ENCODE data around the gene IQCM.

Gene IQCM

GRCh38 chr4:149768477-149768876 lies 47.2 kb downstream of the IQCM start:
- no peak for DNase-seq

GRCh38 chr4:149766135-149766534 lies 49.5 kb downstream of the IQCM start:
- no peak for DNase-seq

DNA sequence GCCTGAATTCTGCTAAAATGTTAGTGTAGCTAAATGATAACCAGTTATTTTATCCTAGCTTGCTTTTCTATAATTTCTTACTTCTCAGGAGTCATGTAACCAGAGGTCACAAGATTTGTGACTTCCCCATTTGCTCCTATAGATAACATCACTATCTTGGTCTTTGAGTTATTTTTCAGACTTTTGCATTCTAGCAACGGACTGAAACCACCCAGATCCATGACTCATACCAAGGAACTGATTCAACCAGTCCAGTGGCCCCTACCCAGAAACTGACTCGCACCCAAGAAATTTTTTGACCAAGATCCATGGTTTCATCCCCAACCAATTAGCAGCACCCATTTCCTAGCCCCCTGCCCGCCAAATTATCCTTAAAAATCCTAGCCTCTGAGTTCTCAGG lies 50.0 kb downstream of the IQCM start:
- no peak for DNase-seq

DNA sequence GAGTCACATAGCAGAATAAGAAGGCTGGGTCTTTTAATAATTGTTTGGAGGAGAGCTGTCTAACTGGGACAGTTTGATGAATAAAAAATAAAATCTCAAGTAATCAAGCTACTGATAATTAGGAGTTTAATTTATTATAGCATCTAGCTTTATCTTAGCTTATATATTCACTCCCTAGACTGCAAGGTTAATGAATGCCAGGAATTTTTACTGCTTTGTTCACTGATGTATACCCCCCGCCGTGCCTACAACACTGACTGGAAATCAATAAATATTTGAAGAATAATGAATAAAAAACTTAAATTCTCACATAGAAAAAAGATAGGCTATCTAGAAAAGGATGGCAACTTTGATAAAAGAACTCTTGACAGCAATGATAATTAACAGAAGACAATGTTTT lies 59.7 kb downstream of the IQCM start:
- no peak for DNase-seq

- DNase-seq: no peak
Observed at GRCh38 chr4:149754526-149754925, 61.1 kb downstream of the IQCM start.

DNA sequence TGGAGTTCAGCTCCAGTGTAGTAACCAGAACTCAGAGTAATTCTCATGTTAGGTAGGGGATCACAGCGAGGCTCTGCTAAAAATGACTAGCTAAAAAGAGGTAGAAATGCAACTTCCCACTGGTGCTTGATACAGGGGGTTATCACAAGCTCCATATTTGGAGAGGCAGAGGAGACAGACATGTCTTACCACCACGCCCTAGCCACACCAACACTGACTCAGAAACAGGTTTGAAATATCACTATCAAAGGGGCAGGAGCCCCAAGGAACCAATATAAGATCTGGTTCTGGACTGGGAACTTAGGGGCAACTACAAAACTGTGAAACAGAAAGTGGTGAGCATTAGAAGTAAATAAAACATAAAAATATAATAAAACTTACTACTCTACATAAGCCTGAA lies 62.9 kb downstream of the IQCM start:
- no peak for DNase-seq

GRCh38 chr4:149751174-149751573 lies 64.5 kb downstream of the IQCM start:
- DNase-seq: no peak

DNA sequence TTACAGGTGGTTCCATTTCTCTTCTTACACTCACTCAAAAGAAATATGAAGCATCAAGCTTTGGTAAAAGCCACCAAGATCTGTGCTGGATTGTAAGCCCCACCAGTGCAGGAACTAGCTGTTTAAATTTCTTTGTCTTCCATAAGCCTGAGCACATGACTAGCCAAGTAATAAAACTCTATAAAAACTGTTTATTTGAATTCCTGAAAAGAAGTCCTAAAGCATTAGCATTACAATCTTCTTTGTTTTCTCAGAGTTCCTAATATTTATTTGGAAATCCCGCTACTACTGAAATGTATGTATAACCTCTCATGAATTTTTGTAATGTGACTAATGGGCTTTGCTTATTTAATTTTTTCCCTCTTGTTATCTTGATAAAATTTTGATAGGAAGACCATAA lies 65.9 kb downstream of the IQCM start:
- DNase-seq: no peak

GRCh38 chr4:149747646-149748045 lies 68.0 kb downstream of the IQCM start:
- DNase-seq: no peak

DNA sequence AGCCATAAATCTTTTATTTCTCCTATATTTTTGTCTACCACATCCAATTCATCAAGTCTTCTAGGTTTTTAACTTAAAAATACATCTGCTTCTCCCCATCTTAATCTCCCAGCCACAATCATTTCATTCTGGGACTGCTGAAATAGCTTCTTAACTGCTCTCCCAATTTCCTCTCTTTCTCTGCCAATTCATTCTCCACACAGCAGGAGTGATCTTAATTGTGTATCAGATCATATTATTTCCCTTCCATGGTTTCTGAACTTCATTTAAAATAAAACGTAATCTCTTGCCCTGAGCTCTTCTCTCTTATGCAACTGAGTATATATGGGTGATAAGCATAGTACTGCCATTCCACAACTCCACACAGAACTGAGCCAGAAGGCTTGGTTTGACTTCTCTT lies 69.4 kb downstream of the IQCM start:
- DNase-seq: no peak

GRCh38 chr4:149741186-149741831 lies 74.3 kb downstream of the IQCM start:
- no peak for DNase-seq

DNA sequence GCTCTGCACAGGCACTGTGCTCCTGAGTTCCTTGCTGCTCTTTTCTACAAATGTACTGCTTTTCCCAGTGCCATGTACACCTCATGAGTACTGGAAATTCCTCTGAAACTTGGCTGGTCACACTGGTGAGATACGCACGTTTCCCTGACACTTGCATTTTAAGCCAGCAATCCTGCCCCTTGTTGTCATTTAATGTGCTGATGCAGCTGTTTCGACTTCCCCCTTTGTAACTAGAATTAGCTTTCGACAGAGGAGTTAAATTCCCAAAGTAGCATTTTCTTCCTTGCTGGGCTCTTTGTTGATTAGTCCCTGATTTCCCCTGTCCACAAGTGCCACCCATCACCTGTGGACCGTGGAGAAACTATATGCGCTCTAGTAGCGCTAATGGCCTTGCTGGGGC lies 77.5 kb downstream of the IQCM start:
- no peak for DNase-seq

GRCh38 chr4:149735796-149736195 lies 79.8 kb downstream of the IQCM start:
- DNase-seq: no peak

- DNase-seq: no peak
Observed at GRCh38 chr4:149728444-149728843, 87.2 kb downstream of the IQCM start.

DNA sequence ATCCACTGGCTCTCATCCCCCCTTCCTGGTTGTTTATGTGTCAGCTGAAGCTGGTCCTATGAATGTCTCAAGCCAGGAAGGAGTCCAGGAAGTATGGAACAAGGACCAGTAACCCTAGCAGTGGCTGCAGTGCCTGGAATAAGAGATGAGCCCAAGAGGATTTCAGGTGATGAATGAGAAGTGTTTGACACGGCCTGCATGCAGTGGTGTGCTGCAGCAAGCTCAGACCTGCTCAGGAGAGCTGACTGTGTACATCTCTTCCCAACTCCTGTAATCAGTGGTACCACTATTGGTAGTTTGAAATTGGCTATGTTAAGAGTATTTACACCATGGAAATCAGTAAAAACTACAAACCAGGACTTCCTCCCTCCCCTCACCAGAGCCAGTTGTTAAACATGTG lies 88.0 kb downstream of the IQCM start:
- DNase-seq: no peak

DNA sequence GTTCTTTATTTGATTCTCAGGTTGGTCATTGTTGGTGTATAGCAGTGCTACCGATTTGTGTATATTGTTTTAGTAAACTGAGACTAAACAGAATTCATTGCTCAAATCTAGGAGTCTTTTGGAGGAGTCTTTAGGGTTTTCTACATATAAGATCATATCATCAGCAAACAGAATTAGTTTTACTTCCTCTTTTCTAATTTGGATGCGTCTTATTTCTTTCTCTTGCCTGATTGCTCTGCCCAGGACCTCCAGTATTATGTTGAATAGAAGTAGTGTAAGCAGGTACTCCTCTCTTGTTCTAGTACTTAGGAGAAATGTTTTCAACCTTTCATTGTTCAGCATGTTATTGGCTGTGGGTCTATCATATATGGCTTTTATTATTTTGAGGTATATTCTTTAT lies 92.6 kb downstream of the IQCM start:
- DNase-seq: no peak

DNA sequence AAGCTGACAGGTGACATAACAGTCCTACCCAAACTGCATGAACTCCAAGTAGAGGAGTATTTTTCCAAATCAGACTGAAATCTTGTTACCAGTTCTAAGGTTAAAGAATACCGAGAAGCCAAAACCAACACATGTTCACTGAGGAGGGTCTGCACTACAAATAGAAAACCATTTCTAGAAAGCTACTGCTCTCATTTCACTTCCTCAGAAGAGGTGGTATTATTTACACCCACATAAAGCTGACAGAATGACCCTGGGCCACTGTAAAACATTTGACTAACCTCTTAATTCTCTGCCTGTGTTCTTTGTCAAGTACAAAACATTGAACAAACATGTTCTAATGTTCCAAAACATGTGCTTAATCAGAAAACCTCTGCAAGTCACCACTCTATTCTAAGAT lies 95.8 kb downstream of the IQCM start:
- DNase-seq: no peak

DNA sequence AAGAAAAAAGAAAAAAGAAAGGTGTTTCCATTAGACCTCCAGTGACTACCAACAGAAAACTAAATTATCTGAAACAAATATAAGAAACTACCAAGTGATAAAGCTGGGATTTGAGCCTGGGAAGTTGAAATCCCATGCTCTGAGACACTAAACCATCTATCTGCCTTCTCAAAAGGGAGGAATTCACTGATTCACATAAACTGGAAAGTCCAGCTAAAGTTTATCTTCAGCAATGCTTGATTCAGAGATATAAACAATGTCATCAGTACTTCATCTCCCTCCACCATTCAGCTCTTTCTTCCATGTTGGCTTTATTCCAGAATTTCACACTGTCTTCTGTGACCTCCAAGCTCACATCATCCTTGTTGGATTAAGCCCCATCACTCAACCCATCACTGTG lies 96.3 kb downstream of the IQCM start:
- DNase-seq: no peak

DNA sequence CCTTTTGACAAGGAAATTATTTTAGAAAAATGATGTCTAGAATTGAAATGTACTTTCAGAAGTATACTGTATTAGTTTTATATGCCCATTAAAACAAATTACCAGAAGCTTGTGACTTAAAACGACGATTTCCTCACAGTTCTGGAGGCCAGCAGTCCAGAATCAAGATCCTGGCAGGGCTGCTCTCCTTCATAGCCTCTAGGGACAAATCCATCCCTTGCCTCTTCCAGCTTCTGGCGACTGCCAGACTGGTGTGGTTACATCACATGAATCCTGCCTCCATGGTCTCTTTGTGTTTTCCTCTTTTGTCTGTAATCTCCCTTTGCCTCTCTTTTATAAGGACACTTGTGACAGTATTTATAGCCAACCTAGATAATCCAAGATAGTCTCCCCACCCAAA lies 97.1 kb downstream of the IQCM start:
- no peak for DNase-seq

DNA sequence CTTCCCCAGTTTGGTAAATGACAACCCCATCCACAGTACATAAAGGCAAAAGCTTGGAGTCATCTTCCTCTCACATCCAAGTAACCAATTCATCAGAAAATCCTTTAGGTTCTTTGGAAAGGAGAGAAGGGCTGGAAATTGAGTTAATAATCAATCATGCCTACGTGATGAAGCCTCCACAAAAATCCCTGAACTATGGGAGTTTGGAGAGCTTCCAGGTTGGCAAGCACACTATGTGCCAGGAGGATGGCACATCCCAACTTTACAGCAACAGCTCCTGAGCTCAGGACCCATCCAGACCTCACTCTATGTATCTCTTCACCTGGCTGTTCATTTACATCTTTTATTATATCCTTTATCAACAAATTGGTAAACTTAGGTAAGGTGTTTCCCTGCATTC lies 98.9 kb downstream of the IQCM start:
- no peak for DNase-seq

DNA sequence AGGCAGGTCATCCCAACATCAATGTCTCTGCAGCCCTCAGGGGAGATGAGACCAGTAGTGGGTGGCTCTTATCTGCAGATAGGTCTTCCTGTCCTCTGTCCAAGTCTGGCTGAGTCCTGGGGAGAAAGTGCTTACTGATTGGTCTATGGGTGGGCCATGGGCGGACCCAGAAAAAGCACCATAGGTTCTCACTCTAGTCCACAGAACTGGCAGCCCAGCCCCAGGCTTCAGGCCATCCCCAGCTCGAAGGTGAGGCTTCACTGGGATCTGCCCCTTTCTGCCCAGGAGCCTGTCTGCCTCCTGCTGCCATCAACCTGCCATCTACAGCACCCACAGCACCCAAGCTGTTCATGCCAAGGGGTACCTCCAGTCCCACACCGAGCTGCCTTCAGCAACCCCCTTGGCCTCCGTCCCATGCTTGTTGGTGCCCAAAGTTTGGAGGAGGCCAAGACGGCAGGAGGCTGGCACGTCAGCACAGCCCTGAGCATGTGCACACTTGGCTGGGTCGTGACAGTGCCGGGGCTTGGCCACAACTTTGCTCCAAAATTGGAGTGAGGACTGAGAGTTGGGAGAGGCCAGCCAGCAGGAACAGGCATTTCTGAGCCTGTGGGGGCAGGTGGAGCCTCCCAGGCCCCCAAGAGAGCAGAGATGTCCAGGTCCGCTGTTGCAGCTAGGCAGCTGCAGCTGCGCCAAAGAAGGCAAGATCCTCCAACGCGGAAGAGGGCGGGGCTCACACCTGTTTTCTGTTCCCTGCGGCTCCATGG lies 99.6 kb downstream of the IQCM start:
- DNase-seq: no peak

DNA sequence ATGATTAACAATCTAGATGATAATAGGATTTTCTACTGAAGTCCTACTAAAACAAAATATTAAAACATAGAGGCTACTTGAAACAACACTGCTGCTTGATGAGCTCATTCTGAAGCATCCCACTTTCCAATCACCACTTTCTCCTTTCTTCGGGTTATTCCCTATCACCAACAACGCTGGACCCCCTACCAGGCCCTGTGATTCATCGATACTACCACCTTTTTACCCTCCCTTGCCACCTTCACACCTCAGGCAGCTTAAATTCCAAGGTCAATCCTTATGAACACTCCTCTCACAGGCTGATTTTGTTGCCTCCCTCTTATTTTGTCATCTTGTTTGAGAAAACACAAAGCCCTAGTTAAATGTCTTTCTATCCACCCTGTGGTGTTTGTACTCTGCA lies 102.6 kb downstream of the IQCM start:
- no peak for DNase-seq

DNA sequence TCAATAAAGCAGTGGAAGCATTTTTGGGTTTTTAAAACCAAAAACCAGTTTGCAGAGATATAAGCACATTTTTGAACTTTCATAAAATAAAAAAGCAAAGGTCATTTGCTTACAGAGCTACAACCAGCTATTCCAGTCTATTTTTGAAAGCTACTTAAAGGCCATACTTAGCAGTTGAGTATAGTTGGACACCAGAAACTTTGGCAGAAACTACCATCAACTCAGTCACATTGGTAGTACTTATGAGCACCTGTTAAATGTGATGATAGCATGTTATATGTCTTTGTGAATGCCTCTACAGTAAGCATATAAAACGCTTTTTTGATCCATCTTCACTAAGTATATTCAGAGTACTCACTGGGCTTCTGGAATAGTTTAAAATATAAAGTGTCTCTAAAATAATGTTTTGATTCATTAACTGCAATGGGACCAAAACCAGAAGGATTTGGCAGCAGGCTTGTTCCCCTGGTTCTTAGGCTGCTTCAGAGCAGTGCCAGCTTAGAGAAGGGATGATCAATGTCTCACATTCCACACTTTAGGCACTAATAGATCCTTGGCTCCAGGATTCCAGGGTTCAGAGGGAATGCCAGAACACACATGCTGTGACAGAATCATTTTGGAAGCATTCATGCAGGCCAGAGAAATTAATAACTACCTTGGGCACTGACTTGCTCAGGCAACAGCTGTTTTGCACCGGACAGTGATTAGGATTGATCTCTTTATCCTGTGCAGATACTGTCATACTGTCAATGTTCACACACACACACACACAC lies 103.9 kb downstream of the IQCM start:
- no peak for DNase-seq

DNA sequence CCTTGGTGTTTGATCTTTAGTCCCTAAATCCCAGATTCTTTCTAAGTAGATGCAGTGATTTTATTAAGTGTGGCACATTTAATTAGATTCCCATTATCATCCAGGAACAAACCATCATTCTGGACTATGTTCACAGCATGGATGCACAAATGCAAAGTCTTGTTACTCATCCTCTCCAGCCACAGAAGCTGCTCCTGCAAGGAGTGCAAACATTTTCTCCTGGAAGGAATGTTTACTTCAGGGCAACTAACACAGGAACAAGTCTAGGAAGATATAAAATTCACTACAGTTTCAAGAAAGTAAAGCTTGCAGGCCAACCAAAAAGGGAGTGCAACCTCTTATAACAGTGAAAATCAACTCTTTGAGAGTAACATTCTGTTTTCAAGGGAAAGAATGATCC lies 106.0 kb downstream of the IQCM start:
- DNase-seq: no peak
